HepG2 (cell line): ENCODE results near the gene RHBDD2. TPM values are rescaled to one million over a fixed set of nuclear protein-coding genes. Genes with fewer than 3 reads are reported as not detected.
A peak's percentile ranks its signal among the peaks of the same experiment; 100 is the strongest.

Experiments used
- CBFB ChIP-seq: sonication (generic); formaldehyde crosslinking; IDR thresholded peaks from 2 replicates; pipeline ENCODE4 v1.4.0; 2020; ENCODE audit warnings: missing genetic modification reagents
- JARID2 ChIP-seq: sonication (generic); formaldehyde crosslinking; IDR thresholded peaks from 2 replicates; pipeline ENCODE4 v1.8.1; 2023; ENCODE audit warnings: missing genetic modification reagents, inconsistent platforms; ENCODE audit not compliant: insufficient replicate concordance
- KDM5B ChIP-seq: sonication (generic); formaldehyde crosslinking; IDR thresholded peaks from 2 replicates; pipeline ENCODE4 v1.4.0; 2020; ENCODE audit warnings: missing genetic modification reagents, mild to moderate bottlenecking, borderline replicate concordance
- KLF16 ChIP-seq, 2 experiments: sonication (generic) in 1 of 2; formaldehyde crosslinking in 1 of 2; IDR thresholded peaks; 2 replicates each; pipeline versions ENCODE4 v1.6.1 to v1.8.0; 2016 to 2023; ENCODE audit warnings: missing genetic modification reagents in 2 of 2, missing compliant biosample characterization in 1 of 2
- MAZ ChIP-seq, 2 experiments: sonication (generic) in 1 of 2; formaldehyde crosslinking in 1 of 2; IDR thresholded peaks; 2 replicates each; pipeline versions ENCODE4 v1.5.0 to v1.6.1; 2012 to 2020; ENCODE audit warnings: low read depth in 2 of 2, mild to moderate bottlenecking in 2 of 2, borderline replicate concordance in 1 of 2, improper control_type of control experiment in 1 of 2, low read length in 1 of 2, missing genetic modification reagents in 1 of 2, moderate library complexity in 1 of 2
- MLLT10 ChIP-seq: sonication (generic); formaldehyde crosslinking; IDR thresholded peaks from 2 replicates; pipeline ENCODE4 v1.4.0; 2020; ENCODE audit warnings: missing genetic modification reagents
- NFYB ChIP-seq: sonication (generic); formaldehyde crosslinking; IDR thresholded peaks from 2 replicates; pipeline ENCODE4 v1.4.0; 2020; ENCODE audit warnings: missing genetic modification reagents
- RARA ChIP-seq: IDR thresholded peaks from 2 replicates; pipeline ENCODE4 v1.6.1; 2016; ENCODE audit warnings: missing genetic modification reagents, missing compliant biosample characterization
- SMARCE1 ChIP-seq: fragments of 450-650 bp; IDR thresholded peaks from 2 replicates; pipeline ENCODE4 v1.6.1; 2017; ENCODE audit warnings: borderline replicate concordance
- SNRNP70 ChIP-seq: fragments of 200-400 bp; formaldehyde crosslinking; IDR thresholded peaks from 2 replicates; pipeline ENCODE4 v1.6.1; 2017; ENCODE audit warnings: mild to moderate bottlenecking, low read depth, low read length, moderate library complexity
- STAT6 ChIP-seq: sonication (generic); formaldehyde crosslinking; IDR thresholded peaks from 2 replicates; pipeline ENCODE4 v1.4.0; 2020; ENCODE audit warnings: missing genetic modification reagents, mild to moderate bottlenecking, borderline replicate concordance
- TBX3 ChIP-seq: fragments of 450-650 bp; IDR thresholded peaks from 2 replicates; pipeline ENCODE4 v1.6.1; 2017; ENCODE audit warnings: antibody characterized with exemption, mild to moderate bottlenecking, inconsistent platforms, borderline replicate concordance
- ZNF251 ChIP-seq: sonication (generic); formaldehyde crosslinking; IDR thresholded peaks from 2 replicates; pipeline ENCODE4 v1.9.0; 2021; ENCODE audit warnings: mild to moderate bottlenecking, missing genetic modification reagents
- ZNF577 ChIP-seq: sonication (generic); formaldehyde crosslinking; IDR thresholded peaks from 2 replicates; pipeline ENCODE4 v1.4.0; 2020; ENCODE audit warnings: mild to moderate bottlenecking, low read depth, missing genetic modification reagents, borderline replicate concordance
- ZNF724P ChIP-seq: sonication (generic); formaldehyde crosslinking; IDR thresholded peaks from 2 replicates; pipeline ENCODE4 v1.8.0; 2022; ENCODE audit warnings: missing genetic modification reagents, borderline replicate concordance
- ZNF737 ChIP-seq: sonication (generic); formaldehyde crosslinking; IDR thresholded peaks from 2 replicates; pipeline ENCODE4 v1.5.0; 2020; ENCODE audit warnings: missing genetic modification reagents, mild to moderate bottlenecking, borderline replicate concordance
- ZNF839 ChIP-seq: sonication (generic); formaldehyde crosslinking; IDR thresholded peaks from 2 replicates; pipeline ENCODE4 v1.4.0; 2020; ENCODE audit warnings: missing genetic modification reagents, mild to moderate bottlenecking, borderline replicate concordance
- polyA plus RNA-seq, 8 experiments: library from polyadenylated mRNA; depleted of rRNA in 3 of 8; stranded (reverse) in 7 of 8; unstranded in 1 of 8; fragments of >200 nt; fragmentation: Illumina TruSeq in 4 of 8; extraction: Trizol in 4 of 8; gene quantifications; 2 replicates each; pipeline versions ENCODE4 v1.2.1 to v1.2.3, GENCODE V29; 2011 to 2016; ENCODE audit warnings: low read depth in 4 of 8, missing spikeins in 1 of 8, mixed read lengths in 1 of 8; ENCODE audit not compliant: insufficient read depth in 1 of 8
- total RNA-seq, 5 experiments: library from RNA; depleted of rRNA; stranded (reverse); fragments of >200 nt; fragmentation: Illumina TruSeq; extraction: Trizol; gene quantifications; 2 replicates each; pipeline ENCODE4 v1.2.3, GENCODE V29; 2016; ENCODE audit warnings: low read depth in 1 of 5
- TF ChIP-seq, protein P1 (sequence below): sonication (generic); formaldehyde crosslinking; IDR thresholded peaks from 2 replicates; pipeline ENCODE4; 2020; ENCODE audit warnings: missing genetic modification reagents, mild to moderate bottlenecking, borderline replicate concordance
- TF ChIP-seq, protein P2 (sequence below): IDR thresholded peaks from 2 replicates; pipeline ENCODE4 v1.6.1; 2016; ENCODE audit warnings: low read depth, borderline replicate concordance
- TF ChIP-seq, protein P3 (sequence below): sonication (generic); formaldehyde crosslinking; IDR thresholded peaks from 2 replicates; pipeline ENCODE4 v1.4.0; 2020; ENCODE audit warnings: missing genetic modification reagents, borderline replicate concordance

RHBDD2 gene
- total and polyA plus RNA-seq, 2 of the 13 experiments (the other 11 are each of a cell fraction or from before 2014, with no cell fraction given), result 23.1 to 26.4 TPM

DNA sequence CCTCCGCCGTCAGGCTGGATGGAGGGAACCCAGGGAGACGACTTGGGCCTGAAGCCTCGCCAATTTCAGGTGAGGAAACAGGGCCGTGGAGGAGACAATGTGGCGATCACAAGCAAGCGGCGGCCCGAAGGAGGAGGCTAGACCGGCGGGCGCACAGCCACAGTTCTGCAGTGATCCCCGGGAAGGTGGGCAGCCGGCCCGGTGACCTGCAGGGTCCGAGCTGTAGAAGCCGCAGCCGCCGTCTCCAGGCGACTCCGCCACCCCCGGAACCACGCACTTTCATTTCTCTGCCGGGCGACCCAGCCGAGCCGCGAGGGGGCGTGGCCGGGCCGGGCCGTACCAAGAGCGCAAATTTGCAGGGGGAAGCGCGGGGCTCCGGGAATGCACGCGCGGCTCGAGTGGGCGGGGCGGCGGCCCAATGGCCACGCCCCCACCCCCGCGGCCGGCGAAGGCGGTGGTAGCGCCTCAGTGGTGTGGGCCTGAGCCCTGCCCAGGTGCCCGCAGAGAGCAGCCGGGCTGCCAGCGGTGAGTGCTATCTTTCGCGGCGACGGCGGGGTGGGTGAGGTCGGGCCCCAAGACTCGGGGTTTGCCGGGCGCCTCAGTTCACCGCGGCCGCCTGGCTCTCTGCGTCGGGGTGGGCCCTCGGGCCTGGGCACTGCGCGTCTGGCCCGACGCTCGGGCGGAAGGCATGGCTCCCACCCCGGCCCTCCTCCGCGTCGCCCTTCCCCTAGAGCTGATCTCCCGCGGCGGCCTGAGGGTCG lies 36.0 kb downstream of the RHBDD2 start, which contains the start of gene POR (continued):
- TF ChIP-seq NFYB (CRISPR knock-in tag), result peak; percentile 27; the same call in 1 of the 2 replicates
- peak; percentile 51 for TF ChIP-seq RARA (CRISPR knock-in tag)
- peak; percentile 67; the same call in 1 of the 2 replicates for TF ChIP-seq ZNF724P (CRISPR knock-in tag)
- TF ChIP-seq ZNF251, result no peak
- TF ChIP-seq, protein P1, sequence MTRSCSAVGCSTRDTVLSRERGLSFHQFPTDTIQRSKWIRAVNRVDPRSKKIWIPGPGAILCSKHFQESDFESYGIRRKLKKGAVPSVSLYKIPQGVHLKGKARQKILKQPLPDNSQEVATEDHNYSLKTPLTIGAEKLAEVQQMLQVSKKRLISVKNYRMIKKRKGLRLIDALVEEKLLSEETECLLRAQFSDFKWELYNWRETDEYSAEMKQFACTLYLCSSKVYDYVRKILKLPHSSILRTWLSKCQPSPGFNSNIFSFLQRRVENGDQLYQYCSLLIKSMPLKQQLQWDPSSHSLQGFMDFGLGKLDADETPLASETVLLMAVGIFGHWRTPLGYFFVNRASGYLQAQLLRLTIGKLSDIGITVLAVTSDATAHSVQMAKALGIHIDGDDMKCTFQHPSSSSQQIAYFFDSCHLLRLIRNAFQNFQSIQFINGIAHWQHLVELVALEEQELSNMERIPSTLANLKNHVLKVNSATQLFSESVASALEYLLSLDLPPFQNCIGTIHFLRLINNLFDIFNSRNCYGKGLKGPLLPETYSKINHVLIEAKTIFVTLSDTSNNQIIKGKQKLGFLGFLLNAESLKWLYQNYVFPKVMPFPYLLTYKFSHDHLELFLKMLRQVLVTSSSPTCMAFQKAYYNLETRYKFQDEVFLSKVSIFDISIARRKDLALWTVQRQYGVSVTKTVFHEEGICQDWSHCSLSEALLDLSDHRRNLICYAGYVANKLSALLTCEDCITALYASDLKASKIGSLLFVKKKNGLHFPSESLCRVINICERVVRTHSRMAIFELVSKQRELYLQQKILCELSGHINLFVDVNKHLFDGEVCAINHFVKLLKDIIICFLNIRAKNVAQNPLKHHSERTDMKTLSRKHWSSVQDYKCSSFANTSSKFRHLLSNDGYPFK (CRISPR knock-in tag), result peak; percentile 51; the same call in 1 of the 2 replicates
- TF ChIP-seq MLLT10 (CRISPR knock-in tag), result no peak
- peak; percentile 83; the same call in 1 of the 2 replicates for TF ChIP-seq MAZ (IDR thresholded peaks at IDR 0.05; ENCODE audit: borderline replicate concordance, low read depth, low read length)
- TF ChIP-seq MAZ (CRISPR knock-in tag; IDR thresholded peaks at IDR 0.05; ENCODE audit: low read depth), result peak; percentile 96
- peak; percentile 93; the same call in 1 of the 2 replicates for TF ChIP-seq STAT6 (CRISPR knock-in tag)
- TF ChIP-seq TBX3, result peak; percentile 51
- no peak for TF ChIP-seq ZNF577
- TF ChIP-seq CBFB (CRISPR knock-in tag), result peak; percentile 75
- no peak for TF ChIP-seq SMARCE1
- peak; percentile 52 for TF ChIP-seq JARID2 (CRISPR knock-in tag)
- TF ChIP-seq KDM5B (CRISPR knock-in tag), result peak; percentile 97
- TF ChIP-seq, protein P2, sequence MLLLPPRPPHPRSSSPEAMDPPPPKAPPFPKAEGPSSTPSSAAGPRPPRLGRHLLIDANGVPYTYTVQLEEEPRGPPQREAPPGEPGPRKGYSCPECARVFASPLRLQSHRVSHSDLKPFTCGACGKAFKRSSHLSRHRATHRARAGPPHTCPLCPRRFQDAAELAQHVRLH (CRISPR knock-in tag), result peak; percentile 92
- 0 out of 2 replicates have a peak, but pooled peaks have one; percentile 15 for TF ChIP-seq ZNF839 (CRISPR knock-in tag)
- no peak; the same call in 1 of the 2 replicates for TF ChIP-seq ZNF737 (CRISPR knock-in tag)
- TF ChIP-seq KLF16 (CRISPR knock-in tag; IDR thresholded peaks at IDR 0.05), result peak in 1 of 2 experiments; percentile 94; a peak in 3 of 4 replicates
- no peak for TF ChIP-seq SNRNP70
- TF ChIP-seq, protein P3, sequence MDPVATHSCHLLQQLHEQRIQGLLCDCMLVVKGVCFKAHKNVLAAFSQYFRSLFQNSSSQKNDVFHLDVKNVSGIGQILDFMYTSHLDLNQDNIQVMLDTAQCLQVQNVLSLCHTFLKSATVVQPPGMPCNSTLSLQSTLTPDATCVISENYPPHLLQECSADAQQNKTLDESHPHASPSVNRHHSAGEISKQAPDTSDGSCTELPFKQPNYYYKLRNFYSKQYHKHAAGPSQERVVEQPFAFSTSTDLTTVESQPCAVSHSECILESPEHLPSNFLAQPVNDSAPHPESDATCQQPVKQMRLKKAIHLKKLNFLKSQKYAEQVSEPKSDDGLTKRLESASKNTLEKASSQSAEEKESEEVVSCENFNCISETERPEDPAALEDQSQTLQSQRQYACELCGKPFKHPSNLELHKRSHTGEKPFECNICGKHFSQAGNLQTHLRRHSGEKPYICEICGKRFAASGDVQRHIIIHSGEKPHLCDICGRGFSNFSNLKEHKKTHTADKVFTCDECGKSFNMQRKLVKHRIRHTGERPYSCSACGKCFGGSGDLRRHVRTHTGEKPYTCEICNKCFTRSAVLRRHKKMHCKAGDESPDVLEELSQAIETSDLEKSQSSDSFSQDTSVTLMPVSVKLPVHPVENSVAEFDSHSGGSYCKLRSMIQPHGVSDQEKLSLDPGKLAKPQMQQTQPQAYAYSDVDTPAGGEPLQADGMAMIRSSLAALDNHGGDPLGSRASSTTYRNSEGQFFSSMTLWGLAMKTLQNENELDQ (CRISPR knock-in tag), result no peak
